HG03354 (cell line): Measurements from ENCODE around the gene OR8K3.

ENCODE experiments used
- ATAC-seq: cut with Tn5 transposase; IDR thresholded peaks from one replicate; pipeline ENCODE4 v1.9.1; 2021; ENCODE audit warnings: mild to moderate bottlenecking; ENCODE audit not compliant: unreplicated experiment, poor library complexity, severe bottlenecking

OR8K3 gene

DNA sequence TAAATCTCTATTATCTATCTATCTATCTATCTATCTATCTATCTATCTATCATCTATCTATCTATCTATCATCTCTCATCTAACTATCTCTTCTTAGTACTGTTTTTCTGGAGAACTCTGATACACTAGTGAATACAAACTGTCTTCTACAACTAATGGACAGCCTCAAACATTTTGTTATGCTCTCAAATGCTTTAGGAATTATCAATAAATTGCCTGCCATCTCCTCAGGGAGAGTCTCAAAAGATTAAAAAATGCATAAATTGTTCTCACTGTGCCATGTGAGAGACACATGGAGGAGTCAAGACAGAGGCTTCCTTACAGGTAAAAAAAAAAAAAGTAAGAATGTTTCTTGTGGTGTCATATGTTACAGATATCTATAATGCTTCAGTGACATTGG lies at the start of gene OR8K3:
TSS of gene OR8K3 (plus strand) at position 301 of the 400 bp plus-strand sequence. CDS start 3,163 bp downstream, outside the sequence.
- no peak for ATAC-seq

DNA sequence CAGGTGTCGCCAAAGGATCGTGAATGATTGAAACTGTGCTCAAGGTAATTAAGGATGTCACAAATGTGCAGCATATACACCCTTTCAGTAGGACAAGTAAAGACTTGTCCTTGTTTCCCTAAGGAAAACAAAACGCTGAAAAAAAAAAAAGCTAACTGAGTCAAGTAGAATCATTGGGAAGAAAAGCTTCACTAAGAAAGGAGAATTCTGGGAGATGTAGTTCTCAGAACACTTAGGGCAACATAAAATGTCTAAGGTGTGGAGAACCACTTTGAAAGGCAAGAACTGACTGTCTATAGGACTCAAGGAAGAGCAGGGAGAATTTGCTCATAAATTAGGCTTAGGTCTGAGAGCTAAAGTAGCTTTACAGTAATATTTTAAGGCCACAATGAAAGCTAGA lies 43.9 kb upstream of the OR8K3 start:
- ATAC-seq: no peak

DNA sequence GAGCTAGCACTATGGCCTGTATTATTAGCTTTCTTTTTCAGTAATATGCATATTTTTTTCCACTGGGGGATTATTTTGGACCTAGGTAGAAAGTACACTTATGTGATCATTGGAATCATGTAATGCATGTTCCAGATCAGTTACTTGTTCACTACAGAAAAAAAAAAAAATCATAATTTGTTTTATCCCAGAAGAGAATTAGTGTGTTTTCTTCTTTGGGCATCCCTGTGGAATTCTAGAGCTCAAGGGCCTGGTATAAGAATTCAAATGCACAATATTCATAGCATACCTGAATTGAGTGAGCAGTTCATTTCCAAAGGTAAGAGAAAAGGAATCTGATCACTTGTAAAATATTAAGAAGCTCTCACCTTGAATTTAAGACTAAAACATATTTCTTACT lies 41.1 kb upstream of the OR8K3 start, which contains the start of gene OR5T1:
TSS of gene OR5T1 (plus strand) at position 301 of the 400 bp plus-strand sequence. CDS start 1,485 bp downstream, outside the sequence.
- no peak for ATAC-seq

DNA sequence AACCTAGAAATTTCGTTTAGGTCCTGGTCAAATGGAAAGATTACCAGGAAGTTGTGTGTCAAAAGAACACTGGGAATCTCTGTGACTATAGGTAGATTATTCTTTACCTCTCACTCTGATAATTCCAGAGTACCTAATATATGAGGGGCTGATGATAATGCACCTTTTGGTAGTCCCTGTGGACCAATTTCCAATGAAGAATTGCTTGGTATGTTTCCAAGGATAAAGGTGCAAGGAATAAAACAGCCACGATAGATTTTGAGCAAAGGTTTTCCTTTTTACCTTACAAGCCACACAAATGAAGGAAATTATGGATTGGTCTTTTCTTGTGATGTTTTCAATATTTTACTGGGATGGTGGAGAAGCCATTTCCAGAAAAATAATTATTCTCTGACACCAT lies 22.8 kb upstream of the OR8K3 start, which contains the start of gene OR8H1:
TSS of gene OR8H1 (minus strand) at position 101 of the 400 bp plus-strand sequence. CDS start 1,192 bp downstream, outside the sequence.
- no peak for ATAC-seq

DNA sequence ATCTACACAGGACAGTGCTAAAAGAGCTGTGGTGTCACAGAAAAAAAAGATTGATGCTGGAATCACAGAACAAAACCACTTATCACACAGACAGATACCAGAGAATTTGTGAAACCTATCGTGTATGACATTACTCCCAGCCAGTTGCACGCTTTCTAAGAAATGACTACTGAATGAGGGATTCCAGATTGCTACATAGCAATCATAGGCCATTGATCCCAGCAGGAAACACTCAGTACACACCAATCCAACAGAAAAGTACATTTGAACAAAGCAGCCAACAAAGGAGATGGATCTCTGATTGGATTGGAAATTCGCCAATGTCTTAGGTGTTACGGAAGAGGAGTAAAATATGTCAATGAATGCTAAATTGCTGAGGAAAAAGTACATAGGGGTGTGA lies 18.0 kb upstream of the OR8K3 start:
- ATAC-seq: no peak

DNA sequence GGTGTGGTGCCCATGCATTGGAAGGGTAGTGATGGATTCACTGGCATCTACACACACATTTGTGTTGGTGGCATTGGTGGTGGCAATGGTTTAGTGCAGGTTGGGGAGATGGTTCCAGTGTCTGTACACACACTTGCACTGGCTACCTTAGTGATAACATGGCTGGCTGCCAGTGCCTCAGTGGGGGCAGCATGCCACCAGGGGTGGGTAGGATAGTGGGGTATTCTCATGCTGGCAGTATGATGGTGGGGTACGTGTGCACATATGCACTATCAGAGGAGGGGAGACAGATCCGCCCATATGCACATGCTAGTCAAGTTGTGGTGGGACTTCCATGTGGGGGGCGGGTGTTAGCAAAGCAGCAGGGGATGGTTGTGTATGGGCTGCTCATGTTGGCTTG lies 7.1 kb upstream of the OR8K3 start:
- no peak for ATAC-seq

DNA sequence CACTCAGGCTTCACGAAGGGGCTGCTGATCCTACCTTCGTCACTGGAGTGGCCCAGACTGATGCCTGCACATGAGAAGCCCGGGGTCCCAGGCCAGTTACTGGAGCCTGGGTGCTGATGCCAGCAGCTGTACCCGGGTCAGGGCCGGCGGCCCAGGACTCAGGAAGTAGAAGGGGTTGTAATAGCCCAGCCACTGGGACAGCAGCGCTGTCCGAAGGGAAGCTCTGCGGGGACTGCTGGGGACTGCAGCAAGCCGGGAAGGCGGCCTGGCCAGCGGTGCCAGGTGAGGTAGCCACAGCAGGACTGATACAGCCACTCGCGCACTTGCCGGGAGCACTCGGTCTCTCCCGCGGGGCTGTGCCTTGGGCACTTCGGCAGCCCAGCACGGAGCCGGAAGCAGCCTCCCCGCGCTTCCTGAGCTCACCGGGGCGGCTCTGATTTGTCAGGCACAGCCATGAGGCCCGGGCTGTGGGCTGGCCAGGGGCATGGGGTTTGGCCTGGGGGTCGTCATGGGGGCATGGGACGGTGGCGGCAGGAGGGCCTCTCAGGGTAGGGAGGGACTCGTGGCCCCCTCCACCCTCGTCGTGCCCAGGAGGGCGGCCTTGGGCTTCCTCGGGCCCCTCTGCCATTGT lies 17.0 kb downstream of the OR8K3 start:
- no peak for ATAC-seq

DNA sequence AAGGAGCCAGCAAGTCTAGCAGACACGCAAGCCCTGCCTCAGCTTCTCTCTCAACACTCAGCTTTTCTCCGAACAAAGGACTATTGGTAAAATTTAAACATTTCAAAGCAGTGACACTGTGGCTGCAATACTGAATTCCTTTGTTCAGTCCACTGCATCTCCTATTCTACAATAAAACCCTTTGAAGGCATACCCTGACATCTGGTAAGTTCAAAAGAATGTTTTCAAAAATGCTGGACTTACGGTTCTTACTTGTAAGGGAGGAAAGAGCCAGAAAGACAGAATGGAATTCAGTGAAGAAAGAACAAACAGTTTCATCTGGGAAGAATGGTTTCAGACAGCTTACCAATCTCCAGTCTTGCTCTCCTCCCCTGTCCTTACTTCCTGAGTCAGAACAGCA lies 18.2 kb downstream of the OR8K3 start:
- ATAC-seq: no peak

DNA sequence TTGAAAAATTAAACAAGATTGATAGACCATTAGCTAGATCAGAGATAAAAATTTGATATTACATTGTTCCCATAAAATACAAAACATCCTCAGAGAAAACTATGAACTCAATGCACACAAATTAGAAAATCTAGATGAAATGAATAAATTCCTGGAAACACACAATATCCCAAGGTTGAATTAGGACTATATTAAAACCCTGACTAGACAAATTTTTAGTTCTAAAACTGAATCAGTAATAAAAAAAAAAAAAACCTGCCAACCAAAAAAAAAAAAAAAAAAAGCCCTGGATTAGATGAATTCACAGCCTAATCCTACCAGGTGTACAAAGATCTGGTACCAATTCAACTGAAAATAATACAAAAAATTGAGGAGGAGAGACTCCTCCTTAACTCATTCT lies 25.3 kb downstream of the OR8K3 start:
- ATAC-seq: no peak

DNA sequence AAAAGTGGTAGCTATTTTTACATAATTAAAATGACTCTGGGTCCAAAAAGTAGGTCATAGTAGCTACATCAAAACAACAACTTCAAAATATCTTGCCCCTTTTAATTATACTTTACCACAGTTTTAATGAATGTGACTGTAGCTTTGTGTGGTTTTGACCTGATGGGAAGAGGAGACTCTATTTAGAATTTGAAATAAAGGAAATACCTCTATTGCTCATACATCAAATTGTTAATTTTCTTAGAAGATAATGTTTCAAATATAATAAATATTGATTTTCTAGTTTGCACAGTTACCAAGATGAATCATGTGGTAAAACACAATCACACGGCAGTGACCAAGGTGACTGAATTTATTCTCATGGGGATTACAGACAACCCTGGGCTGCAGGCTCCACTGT lies 30.8 kb downstream of the OR8K3 start, which contains the start of gene OR8K1:
TSS of gene OR8K1 (plus strand) at position 301 of the 400 bp plus-strand sequence. CDS start at position 301, 0 bp downstream.
- ATAC-seq: no peak

DNA sequence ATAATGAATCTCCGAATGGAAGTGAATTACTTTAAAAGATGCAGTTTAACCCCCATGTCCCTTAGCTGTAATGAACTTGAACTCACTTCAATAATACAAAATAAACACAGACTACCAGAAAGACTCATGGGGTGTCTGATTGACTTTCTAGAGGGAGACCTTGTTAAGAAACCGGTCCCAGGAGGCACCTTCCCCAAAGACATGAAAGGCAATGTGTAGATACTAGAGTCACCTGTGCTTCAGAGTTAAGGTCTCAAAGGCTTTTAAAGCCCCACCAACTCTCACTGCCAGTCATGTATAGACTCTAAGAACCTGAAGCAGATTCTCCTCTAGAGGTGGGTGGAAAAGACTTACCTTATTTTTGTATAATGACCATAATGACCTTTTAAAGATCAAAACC lies 39.0 kb downstream of the OR8K3 start, which contains the start of gene OR8J1:
TSS of gene OR8J1 (plus strand) at position 301 of the 400 bp plus-strand sequence. CDS start 5,956 bp downstream, outside the sequence.
- ATAC-seq: no peak
